D721Med (cell line): ENCODE measurements around the gene LZTS2.
A peak's percentile ranks its signal among the peaks of the same experiment; 100 is the strongest.

Experiments
- DNase-seq: peaks from one replicate; pipeline ENCODE4 v3.0.0; 2011; ENCODE audit warnings: low spot score; ENCODE audit not compliant: insufficient read length
- FAIRE-seq: peaks from 2 replicates; lab custom pipeline; 2011; peaks lifted over from hg19 to GRCh38; lab: Jason Lieb, UNC
- TF ChIP-seq, protein P1 (sequence below): IDR thresholded peaks from 2 replicates; pipeline ENCODE4 v1.5.1; 2012; ENCODE audit warnings: mild to moderate bottlenecking, control low read depth; ENCODE audit not compliant: insufficient read depth; ENCODE audit errors: missing control alignments

LZTS2 gene

DNA sequence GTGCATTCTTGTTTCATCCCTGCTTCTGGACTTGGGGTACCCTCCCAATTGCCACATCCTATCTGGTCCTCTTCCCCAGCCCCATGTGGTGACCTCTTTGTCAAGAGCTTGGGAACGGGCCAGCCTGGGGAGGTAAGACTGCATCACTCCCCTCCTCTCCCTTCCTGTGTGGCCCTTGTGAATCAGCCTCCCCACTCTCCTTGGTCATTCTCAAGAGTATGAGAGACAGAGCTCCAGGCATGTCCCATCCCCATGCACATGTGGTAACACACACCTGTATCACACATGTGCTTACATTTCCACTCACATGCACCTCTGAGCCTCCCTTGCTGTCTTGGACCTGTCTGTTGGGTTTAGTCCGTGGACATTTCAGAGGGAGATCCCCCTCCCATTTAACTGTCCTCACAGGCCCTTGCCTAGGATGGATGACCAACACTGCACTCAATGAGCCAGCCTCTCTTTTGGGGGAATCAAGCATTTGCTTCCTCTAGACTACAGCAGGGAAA, 14.9 kb upstream of the LZTS2 start:
- DNase-seq (no peak), FAIRE-seq (no peak)
- TF ChIP-seq, protein P1, sequence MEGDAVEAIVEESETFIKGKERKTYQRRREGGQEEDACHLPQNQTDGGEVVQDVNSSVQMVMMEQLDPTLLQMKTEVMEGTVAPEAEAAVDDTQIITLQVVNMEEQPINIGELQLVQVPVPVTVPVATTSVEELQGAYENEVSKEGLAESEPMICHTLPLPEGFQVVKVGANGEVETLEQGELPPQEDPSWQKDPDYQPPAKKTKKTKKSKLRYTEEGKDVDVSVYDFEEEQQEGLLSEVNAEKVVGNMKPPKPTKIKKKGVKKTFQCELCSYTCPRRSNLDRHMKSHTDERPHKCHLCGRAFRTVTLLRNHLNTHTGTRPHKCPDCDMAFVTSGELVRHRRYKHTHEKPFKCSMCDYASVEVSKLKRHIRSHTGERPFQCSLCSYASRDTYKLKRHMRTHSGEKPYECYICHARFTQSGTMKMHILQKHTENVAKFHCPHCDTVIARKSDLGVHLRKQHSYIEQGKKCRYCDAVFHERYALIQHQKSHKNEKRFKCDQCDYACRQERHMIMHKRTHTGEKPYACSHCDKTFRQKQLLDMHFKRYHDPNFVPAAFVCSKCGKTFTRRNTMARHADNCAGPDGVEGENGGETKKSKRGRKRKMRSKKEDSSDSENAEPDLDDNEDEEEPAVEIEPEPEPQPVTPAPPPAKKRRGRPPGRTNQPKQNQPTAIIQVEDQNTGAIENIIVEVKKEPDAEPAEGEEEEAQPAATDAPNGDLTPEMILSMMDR: no peak

DNA sequence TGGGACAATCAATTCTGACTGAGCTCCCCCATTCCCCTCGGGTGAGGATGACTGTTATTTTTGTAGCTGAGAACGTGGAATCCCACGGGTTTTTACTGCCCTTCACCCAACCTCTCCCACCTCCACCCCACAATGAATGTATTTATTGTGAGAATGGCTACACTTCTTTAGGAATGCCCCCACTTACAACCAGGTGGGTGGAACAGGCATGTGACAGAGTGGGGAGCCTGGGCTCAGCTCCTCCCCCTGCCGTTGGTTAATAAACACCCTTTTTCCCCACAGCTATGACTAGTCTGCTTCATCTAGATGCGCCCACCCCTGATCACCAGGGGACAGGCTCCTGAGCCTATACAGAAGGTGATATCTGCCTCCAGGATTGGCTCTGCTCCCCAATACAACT, 14.3 kb upstream of the LZTS2 start:
- no peak for FAIRE-seq

GRCh38 chr10:100986623-100986951, 13.0 kb upstream of the LZTS2 start:
- no peak for FAIRE-seq
- no peak for DNase-seq
- TF ChIP-seq, protein P1: no peak

More for the DNA sequence above, 14.3 kb upstream of the LZTS2 start:
- DNase-seq: no peak
- TF ChIP-seq, protein P1: no peak

DNA sequence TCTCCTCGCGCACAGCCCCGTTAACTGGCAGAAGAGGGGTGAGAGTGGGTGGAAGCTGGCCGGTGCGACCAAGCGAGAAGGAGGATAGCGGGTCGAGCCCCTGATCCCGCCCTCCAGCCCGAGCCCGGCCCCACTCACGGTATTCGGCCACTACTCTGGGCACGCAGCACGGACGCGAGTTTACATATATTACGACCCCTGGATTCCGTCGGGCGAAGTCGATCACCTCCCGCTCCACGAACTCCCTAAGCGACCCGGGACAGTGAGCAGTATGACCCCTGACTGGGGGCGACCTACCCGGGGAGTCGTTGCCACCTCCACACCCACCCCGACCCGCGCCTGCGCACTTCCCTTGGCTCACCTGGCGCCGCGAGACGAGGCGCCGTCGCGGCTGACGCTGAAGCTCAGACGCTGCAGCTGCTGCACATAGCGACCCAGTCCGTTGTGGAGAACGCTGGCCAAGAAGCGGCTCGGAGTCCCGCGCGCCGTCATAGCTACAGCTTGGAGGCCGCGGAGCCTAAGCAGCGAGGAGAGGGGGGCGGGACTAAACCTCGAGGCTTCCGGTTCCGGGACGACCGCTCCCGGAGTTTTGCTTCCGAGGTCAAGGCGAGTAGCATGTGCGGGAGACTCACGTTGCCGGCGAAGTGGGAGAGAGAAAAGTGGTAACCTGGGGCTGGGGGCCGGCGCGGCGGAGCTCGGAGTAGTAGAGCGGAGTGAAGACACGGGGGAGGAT, 12.5 kb upstream of the LZTS2 start, which contains the start of the genes MRPL43 and TWNK:
TSS of gene MRPL43 (minus strand) at position 546 of the 733 bp plus-strand sequence. CDS start at position 492, 54 bp downstream.
TSS of gene TWNK (plus strand) at position 592 of the 733 bp plus-strand sequence. CDS start 668 bp downstream, outside the sequence.
- TF ChIP-seq, protein P1: no peak
- FAIRE-seq (no peak), DNase-seq (peak; percentile 90)

GRCh38 chr10:100987685-100988049, 11.9 kb upstream of the LZTS2 start:
- no peak for FAIRE-seq
- TF ChIP-seq, protein P1: no peak
- no peak for DNase-seq

DNA sequence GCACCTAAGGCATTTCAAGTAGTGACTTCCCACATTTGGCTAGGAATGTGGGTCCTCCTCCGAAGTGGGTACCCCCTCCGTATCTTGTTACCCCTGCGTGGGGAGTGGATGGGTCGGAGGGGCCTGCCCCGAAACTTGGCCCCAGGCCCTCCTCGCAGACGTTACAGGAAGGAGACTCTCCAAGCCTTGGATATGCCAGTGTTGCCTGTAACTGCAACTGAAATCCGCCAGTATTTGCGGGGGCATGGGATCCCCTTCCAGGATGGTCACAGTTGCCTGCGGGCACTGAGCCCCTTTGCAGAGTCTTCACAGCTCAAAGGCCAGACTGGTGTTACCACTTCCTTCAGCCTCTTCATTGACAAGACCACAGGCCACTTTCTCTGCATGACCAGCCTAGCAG, 11.4 kb upstream of the LZTS2 start:
- TF ChIP-seq, protein P1: no peak
- FAIRE-seq (no peak), DNase-seq (no peak)

GRCh38 chr10:100989088-100989487, 10.5 kb upstream of the LZTS2 start:
- FAIRE-seq (no peak), DNase-seq (no peak)
- TF ChIP-seq, protein P1: no peak
